HG03575 (cell line): Measurements from ENCODE around the gene DYRK1A.

Source experiments
- ATAC-seq: cut with Tn5 transposase; IDR thresholded peaks from one replicate; pipeline ENCODE4 v1.9.1; 2021; ENCODE audit not compliant: unreplicated experiment, insufficient number of reproducible peaks, low FRiP score; ENCODE audit errors: extremely low read depth

The DYRK1A gene

DNA sequence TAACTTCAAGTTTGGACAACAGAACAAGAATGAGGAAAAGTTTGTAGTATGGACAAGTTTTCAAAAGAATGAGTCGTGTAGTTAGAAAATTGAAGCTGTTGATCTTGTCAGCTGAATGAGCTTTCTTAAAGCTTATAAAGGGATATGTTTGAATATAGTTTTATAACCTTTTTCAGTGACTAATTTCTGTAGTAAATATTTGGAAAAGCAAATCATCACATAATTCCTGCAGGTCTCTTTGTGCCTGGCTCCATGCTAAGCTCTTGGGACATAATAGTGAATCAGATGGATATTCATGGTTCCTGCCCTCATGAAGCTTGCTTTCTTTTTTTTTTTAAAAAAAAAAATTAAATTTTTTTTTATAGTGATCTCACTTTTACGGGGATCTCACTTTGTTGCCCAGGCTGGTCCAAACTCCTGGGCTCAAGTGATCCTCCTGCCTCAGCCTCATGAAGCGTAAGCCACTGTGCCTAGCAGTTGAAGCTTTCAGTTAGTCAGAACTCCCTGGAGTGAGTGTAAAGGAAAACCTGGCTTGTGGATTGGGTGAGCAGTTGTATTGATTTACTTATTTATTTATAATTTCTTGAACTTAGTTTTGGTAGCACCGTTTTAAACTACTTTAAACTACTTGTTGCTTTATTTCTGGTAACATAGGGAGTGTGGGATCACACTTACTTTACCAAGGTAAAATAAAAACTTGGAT is 15.5 kb downstream of the DYRK1A start:
- no peak for ATAC-seq

DNA sequence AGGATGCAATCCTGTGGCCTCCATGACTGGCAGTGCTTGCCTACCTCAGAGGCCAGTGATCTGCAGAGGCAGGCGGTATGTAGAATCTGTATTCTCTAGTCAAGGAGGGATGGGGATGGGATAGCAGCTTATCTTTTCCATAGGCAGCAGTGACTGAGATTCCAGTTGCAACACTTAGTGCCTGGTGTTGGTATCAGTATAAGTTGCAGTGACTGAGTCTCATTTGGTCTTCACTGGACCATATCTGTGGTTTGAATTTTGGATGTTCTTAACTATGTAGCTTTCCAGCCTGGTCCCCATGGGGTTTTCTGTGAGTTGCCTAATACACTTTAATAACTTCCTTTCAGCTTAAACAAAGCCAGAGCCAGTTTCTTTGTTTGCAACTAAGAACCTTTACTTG is 16.5 kb downstream of the DYRK1A start:
- ATAC-seq: no peak

DNA sequence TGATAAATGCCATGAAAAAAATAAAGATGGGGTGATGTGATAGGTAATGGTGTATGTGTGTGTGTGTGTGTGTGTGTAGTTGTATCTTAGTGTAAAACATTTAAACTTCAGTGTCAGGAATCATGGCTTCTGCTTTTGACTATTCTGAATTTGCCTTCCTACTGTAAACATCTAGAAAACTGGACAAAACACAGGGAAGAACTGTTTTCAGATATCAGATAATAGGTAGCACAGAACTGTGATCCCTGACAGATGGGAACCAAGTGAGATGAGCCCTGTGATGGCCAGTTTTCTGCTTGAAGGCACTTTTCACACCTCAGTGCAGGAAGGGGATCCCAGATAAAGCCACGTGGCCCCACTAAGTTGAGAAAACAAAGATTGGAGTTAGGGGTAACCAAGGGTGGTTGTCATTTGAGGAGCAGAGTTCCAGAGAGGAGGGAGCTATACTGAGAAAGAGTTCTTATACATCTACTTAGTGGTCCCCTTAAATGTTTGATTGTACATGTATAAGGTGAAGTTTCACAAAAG is 17.3 kb downstream of the DYRK1A start:
- no peak for ATAC-seq

DNA sequence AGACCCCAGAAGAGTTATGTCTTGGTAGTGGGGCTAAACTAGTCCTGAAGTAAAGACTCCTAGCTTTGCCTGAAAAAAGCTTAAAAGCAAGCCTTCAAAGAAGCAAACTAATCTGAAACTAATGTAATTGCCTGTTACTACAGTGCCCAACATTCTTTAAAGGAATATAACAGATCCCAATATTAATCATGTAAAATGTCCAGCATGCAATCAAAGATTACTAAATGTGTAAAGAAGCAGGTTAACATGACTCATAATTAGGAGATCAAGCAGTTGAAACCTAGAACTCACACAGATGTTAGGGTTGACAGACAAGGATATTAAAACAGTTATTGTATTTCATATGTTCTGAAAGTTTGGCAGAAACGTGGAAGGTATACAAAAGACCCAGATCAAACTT is 17.8 kb downstream of the DYRK1A start:
- ATAC-seq: no peak

DNA sequence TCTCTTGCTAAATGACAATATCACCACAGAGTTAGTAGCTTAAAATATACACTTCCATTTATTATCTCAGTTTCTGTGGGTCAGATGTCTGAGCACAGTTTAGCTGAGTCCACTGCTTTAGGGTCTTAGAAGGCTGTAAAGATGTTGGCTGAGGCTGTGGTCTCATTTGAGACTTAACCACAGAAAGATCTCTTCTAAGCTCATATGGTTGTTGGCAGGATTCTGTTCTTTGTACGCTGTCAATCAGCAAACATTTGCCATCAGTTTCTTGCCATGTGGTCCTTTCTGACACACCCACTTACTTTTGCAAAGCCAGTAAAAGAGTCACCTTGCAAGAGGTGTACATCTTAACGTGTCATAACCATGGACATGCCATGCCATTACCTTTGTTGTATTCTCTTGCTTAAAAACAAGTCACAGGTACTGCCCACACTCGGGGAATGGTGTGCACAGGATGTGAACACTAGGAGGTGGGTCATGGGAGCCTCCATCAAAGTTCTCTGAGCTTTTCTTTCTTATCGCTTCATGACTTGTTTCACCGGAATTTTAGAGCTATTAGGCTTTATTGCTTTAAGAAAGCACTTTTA is 18.7 kb downstream of the DYRK1A start:
- no peak for ATAC-seq

DNA sequence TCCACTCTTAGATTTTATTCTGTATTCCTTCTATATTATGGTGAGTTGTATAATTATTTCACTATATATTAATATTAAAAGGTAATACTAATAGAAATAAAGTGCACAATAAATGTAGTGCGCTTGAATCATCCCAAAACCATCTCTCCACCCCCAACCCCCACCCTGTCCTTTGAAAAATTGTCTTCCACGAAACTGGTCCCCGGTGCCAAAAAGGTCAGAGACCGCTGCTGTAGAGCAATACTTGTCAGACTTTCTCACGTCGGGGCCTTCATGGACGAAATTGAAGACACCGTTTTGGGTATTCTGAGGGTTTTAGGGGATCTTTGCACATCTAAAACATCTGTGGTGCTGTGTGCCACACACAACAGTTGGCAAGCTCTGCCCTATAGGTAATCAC is 19.6 kb downstream of the DYRK1A start:
- ATAC-seq: no peak

DNA sequence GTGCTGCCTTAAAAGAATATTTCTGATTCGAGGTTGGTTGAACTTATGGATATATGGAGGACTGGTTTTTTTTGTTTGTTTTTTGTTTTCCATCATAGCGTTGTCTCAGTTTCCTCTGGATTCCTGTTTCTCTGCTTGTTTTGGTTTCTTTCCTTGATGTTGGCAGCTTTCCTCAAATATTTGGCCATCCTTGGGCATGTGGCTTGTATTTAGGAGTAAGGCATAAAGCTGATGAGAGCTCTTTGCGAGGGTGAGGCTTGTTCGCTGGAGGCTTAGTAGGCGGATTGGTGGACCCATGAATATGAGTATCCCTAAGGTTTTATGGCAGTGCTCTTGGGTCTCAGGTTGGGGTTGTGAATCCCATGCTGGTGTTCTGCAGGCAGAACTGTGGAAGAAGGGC is 22.9 kb downstream of the DYRK1A start:
- ATAC-seq: no peak

DNA sequence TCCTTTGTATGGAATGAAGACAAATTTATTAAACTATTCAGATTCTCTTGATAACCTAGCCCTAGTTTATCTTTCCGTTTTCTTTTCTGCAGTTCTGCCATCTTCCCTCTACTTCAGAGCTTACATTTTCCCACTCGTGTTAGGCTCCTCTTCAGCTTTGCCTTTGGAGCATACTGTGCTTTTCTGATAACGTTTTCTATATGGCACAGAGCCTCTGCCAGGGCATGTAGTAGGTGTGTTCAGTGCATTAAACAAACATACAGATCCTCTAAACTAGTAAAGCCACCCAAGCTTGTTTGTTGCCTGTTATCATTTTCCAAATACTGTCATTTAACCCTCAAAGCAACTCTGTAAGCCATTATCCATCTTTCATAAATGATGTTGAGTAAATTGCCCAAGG is 25.1 kb downstream of the DYRK1A start:
- ATAC-seq: no peak

DNA sequence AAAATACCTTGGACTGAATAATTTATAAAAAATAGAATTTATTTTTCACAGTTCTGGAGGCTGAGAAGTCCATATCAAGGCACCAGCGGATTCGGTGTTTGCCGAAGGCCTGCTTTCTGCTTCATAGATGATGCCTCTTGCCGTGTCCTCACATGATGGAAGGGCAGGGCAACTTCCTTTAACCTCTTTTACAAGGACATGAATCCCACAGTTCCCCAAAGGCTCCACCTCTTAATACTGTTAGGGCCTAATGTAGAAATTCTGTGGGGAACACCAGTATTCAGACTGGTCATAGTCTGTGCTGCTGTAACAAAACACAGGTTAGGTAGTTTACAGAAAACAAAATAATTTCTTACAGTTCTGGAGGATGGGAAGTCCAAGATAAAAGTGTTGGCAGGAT is 25.9 kb downstream of the DYRK1A start:
- no peak for ATAC-seq

DNA sequence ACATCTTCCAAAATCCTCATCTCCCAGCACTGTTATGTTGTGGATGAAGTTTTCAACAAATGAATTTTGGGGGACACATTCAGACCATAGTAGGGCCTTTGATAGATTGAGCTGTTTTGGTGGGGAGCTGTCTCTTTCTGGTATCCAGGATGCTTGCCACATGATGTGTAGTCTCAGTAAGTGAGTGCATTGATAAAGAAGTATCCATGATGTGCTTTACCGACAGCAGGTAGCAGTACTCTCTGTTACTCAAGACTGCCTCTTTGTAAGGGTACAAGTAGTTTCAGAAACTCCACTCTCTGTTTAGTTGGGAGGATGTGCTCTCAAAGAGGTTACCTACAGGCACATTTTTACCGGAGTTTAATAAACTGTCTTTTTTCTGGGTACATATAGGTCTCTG is 26.5 kb downstream of the DYRK1A start:
- ATAC-seq: no peak

DNA sequence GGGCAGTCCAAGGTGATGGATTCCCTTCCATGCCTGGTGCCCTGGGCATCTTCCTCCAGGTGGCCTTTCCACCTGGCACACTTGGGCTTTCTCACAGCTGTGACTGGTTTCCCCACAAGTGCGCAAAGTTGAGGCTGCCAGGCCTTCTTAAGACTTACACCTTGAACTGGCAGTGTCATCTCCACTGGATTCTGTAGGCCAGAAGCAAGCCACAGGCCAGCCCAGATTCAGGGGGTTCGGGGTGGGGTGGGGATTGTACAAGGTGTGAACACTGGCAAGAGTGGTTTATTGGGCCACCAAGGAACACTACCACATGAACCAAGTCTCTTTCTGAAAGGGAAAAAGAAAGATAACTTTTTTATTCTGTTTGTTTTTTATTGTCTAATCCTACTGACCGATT is 27.2 kb downstream of the DYRK1A start:
- no peak for ATAC-seq

DNA sequence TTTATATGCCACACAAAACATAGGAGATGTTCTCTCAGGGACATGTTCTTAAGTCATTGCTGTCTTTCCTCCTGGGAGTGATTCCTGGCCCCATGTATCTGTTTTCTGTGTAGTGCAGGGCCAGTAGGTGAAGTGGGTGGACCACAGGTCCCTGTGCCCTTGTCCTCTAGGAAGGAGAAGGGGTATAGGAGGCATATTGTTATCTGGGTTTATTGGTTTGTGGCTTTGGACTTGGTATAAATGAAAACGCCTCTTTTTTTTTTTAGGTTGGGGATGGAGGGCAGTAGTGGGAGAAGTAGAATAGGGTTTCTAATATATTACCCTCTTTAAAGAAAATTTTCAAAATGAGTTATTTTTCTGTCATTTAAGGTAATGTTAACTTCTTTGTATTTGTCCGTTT is 29.4 kb downstream of the DYRK1A start:
- no peak for ATAC-seq

DNA sequence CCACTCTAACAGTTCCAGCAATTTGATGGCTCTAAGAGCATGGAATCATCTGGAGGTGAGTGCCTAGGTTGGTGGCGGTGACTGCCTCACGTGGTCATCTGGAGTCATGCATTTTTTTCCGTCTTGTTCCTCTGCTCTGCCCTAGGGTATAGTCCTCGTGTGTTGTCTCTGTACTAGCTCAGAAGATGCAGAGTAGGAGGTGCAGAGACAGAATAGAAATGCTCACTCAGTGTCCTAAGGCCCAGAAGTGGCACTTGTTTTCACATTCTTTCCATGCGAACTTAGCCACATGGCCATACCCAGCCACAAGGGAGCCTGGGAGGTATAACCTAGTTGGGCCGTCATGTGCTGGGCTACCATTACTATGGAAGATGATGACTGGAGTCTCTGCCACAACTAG is 30.3 kb downstream of the DYRK1A start:
- no peak for ATAC-seq

DNA sequence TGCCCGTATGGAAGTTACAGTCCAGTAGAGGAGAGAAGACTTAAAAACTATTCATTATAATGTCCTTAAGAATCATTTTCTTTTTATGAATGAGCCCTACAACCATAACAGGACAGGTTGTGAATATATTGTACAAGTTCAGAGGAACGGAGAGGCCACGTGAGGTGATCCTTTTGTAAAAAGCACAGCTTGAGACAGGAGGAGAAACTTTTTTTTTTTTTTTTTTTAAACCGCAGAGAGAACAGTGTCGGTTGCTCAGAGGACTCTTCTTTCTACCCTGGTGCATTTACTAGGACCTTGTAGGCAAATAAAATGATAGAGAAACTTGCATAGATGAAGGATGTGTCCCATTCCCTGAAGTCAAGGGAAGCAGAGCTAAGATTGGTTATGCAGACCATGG is 32.1 kb downstream of the DYRK1A start:
- ATAC-seq: no peak

DNA sequence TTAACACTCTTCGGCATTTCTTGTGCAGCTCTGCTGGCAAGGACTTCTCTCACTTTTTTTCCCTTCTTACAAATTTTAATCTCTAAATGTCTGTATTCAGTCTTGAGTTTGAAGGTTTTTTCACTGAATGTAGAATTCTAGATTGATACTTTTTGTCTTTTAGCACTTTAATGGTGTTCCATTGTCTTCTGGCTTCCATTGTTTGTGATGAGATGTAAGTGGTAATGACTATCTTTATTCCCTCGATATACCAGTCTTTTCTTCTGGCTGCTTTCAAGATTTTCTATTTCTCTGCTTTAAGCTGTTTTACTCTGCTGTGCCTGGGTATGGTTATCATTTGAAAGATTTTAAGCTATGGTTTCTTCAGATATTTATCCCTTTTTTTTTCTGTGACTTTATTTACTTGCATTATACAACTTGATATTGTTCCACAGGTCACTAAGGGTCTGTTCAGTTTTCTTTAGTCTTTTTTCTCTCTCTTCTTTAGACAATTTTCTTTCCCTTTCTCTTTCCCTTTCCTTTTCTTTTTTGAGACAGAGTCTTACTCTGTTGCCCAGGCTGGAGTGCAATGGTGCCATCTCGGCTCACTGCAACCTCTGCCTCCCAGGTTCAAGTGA is 35.8 kb downstream of the DYRK1A start:
- no peak for ATAC-seq

DNA sequence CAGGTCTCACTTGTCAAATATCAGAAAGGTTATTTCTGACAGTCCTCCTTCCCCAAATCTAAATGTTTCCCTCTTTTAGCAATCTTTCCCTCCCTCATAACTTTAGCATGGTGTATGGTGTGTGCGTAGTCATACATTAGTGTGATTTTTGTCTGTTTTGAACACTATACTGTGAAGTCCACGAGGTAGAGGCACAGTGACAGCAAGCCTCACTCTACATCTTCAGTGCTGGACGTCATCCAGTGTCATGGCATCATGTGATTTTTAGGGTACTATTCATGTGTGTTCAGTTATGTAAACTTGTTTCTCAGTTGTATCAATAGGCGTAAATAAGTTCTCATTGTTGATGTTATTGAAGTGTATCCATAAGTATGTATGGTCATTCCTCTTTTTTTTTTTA is 39.1 kb downstream of the DYRK1A start:
- no peak for ATAC-seq

DNA sequence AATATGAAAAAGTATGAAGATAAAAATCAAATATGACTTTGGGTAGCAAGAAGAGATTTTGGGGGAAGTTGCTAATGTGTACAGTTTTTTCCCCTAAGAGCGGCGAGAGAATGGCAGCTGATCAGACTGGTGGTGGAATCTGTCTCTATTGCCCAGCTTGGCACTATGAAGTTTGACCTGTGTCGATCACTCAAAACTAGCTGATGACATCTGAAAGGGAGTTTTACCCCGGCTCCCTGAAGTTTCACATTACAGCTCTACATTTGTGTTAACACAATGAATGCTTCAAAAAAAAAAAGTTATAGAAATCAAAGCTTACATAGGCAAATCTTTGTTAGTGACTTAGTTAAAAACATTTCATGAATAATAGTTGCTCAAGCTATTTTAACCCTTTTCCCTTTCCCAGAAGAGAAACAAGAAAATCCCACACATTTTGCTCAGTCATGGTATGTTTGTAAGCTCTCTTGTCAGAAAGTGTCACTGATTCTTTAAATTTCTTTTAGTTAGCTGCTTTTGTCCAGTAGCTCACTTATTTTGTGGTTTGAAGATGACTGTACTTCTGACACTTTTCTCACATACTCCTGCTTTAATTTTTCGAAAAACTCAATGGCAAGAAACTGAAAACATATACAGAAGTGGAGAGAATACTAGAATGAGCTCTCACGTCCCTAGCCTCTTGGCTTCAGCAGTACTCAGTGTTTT is 41.3 kb downstream of the DYRK1A start:
- ATAC-seq: no peak

DNA sequence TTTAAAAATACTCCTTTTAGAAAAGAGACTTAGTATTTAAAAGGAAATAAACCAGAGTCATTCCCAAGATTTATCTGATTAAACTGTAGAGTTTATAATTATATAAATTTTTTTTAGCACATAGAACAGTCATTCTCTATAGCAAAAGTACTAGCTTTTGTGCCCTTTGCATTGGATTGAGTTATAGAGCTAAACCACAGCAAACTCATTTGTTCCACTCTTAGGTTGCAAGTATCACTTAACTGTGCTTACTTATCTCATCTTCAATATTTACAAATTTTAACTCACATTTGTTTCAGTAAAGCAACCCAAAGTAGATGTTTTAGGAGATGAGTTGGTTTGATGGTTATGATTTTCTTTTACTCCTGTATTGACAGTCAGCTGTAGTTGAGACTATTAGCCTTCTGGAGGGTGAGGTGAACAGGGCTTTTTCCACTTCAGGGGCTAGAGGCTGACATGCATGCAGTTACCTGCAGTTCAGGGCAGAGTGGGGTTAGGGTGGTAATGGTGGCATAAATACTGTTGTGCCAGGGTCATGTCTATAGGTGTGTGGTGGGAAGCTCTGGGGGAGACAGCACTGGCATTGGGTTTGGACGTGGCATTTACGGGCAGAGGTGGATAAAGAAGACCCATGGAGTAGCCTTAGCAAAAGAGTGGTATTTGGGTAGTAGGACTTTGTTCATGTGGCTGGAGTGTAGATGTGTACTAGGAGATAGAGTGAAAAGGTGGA is 42.1 kb downstream of the DYRK1A start:
- no peak for ATAC-seq

DNA sequence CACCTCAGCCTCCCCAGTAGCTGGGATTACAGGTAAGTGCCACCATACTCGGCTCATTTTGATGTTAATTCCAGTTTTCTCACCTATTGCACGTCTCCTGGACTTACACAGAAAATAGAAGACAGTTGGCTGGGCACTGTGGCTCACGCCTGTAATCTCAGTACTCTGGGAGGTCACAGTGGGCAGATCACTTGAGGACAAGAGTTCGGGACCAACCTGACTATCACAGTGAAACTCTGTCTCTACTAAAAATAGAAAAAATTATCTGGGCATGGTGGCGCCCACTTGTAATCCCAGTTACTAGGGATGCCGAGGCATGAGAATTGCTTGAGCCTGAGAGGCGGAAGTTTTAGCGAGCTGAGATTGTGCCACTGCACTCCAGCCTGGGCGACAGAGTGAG is 44.1 kb downstream of the DYRK1A start:
- ATAC-seq: no peak
